Hypothalamus (tissue), 51 donors: ENCODE measurements around the gene FBXW4.
A peak's percentile ranks its signal among the peaks of the same experiment; 100 is the strongest.

Source experiments
- DNase-seq, 51 donors: peaks; one replicate each; lab custom pipeline; 2025; lab: John Stamatoyannopoulos, UW

Gene FBXW4

GRCh38 chr10:101694674-101695403 is at the start of gene FBXW4:
Gene FBXW4 (minus strand): TSS chr10:101695170. CDS start chr10:101695105, 65 bp downstream.
- DNase-seq, result peak in 45 of 51 donors; percentile 6 to 80 (median 50)

- no peak for DNase-seq
Measured at GRCh38 chr10:101744267-101744666, 49.3 kb upstream of the FBXW4 start.

GRCh38 chr10:101741938-101742337 is 47.0 kb upstream of the FBXW4 start:
- DNase-seq, result no peak

GRCh38 chr10:101736666-101737065 is 41.7 kb upstream of the FBXW4 start:
- no peak for DNase-seq

DNA sequence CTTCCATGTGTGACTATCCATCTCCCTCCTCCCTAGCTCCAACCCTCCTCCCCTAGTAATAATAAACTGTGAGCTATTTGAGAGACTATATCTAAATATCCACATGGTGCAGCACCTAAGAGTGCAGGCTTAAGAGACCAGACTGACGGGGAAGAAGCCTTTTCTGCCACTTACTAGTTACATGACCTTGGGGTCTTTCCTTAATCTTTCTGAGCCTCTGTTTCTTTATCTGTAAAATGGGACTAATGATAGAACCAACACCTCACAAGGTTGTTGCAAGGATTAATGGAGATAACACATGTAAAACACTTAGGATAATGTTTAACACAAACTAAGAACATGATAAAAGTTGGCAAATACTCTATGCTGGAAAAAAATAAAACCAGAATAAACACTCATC is 37.1 kb upstream of the FBXW4 start:
- no peak for DNase-seq

GRCh38 chr10:101726115-101726387 is 31.1 kb upstream of the FBXW4 start:
- DNase-seq, result no peak

DNA sequence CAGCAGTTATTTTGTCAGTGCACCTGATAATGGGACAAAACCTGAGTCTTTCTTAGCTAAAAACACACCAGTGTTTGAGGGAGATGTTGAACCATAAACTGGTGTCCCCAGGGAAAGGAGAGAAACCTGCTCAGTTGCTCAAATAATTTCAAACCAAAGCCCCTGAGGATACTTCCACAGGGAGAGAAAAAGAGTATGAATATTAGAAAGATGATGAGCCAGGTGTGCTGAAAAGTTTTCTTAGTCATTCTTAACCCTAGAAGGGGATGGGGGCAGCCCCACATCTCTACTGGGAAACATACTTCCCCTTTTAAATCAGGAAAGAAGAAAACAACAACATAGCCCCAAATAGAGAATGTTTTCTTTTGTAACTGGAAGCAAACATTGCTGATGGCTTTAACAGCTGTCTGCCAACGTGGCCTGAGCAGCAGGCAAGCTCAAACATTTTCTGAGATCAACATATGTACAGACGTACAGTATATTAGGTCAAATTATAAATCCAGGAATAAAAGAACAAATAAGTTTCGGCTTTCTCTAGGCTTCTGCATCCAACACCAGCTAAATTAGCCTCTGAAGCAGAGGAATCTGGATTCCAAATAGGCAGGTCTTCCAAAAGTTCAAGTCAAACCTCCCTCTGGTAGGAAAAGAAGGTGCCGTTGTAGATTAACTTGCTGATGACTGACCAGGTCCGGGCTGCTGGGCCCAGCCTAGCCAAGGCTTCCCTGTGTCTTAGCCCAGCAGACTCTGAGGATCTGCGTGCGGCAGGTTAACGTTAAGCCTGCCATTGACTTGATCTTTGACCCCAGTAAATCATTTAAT is 30.5 kb upstream of the FBXW4 start:
- DNase-seq, result no peak

- DNase-seq, result no peak
Measured at GRCh38 chr10:101724446-101724845, 29.5 kb upstream of the FBXW4 start.

DNA sequence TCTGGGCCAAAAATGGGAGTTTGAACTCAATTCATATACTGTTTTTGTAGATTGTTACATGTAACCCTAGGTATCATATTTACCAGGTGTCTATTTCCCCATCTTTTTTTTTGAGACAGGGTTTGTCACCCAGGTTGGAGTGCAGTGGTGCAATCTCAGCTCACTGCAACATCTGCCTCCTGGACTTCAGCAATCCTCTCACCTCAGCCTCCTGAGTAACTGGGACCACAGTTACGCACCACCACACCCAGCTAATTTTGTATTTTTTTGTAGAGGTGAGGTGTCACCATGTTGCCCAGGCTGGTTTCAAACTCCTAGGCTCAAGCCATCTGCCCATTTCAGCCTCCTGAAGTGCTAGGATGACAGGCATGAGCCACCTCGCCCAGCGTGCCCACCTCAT is 28.2 kb upstream of the FBXW4 start:
- DNase-seq, result no peak

DNA sequence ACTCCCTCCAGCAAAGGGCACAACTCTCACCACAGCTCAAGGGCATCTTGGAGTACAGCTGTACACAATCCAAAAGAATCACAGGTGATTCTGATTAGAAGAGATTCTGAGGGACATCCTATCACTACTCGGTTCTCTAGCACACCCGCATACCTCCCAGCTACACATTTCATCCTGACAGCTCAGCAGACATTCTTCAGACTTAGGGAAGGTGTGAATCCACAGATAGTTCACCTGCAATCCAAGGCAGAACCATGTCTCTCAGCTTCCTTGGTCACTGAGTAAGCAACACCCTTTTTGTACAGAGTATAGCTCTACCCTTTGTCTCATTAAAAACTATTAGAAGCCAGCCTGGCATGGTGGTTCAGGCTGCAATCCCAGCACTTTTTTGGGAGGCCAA is 26.8 kb upstream of the FBXW4 start:
- no peak for DNase-seq

DNA sequence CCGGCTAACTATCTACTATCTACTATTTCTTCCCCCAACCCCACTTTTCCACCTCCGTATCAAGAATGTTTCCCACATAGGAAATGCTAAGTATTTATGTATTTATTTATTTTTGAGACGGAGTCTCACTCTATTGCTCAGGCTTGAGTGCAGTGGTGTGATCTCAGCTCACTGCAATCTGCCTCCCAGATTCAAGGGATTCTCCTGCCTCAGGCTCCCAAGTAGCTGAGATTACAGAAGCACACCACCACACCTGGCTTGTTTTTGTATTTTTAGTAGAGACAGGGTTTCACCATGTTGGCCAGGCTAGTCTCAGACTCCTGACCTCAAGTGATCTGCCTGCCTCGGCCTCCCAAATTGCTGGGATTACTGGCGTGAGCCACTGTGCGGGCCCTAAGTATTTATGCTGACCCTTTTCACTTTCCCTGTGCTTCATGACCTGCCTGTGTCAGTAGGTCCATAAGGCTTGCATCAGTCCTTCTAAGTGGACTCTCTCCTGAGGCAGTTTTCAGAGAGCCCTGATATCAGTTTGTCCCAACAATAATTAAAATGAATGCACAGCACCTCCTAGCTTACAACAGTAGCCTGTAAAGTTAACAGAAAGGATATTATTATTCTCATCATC is 25.7 kb upstream of the FBXW4 start:
- DNase-seq, result no peak

- no peak for DNase-seq
Measured at GRCh38 chr10:101718690-101719275, 23.8 kb upstream of the FBXW4 start.

DNA sequence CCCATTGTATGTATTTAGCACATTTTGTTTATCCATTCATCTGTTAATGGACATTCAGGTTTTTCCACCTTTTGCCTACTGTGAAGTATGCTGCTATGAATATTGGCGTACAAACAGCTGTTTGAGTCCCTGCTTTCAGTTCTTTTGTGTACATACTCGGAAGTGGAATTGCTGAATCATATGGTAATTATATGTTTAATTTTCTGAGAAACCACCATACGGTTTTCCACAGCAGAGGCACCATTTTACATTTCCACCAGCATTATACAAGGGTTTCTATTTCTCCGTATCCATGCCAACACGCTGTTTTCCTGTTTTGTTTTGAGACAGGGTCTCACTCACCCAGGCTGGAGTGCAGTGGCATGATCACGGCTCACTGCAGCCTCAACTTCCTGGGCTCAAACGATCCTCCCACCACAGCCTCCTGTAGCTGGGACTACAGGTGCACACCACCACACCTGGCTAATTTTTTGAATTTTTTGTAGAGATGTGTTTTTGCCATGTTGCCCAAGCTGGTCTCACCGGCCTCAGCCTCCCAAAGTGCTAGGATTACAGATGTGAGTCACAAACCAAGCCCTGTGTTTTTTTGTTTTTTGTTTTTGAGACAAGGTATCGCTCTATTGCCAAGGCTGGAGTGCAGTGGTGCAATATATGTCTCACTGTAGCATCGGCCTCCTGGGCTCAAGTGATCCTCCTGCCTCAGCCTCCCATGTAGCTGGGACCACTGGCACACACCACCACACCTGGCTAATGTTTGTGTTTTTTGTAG is 22.1 kb upstream of the FBXW4 start:
- no peak for DNase-seq

DNA sequence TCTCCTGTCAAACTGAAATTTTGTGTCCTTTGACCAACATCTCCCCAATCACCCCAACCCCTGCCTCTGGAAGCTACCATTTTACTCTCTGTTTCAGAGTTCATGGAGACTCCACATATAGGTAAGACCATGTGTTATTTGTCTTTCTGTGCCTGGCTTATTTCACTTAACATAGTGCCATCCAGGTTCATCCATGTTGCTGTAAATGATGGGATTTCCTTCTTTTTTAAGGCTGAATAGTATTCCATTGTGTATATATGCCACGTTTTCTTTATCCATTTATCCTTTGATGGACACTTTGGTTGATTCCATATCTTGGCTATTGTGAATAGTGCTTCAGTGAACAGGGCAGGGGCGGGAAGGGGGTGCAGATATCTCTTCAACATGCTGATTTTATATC is 18.0 kb upstream of the FBXW4 start:
- no peak for DNase-seq

DNA sequence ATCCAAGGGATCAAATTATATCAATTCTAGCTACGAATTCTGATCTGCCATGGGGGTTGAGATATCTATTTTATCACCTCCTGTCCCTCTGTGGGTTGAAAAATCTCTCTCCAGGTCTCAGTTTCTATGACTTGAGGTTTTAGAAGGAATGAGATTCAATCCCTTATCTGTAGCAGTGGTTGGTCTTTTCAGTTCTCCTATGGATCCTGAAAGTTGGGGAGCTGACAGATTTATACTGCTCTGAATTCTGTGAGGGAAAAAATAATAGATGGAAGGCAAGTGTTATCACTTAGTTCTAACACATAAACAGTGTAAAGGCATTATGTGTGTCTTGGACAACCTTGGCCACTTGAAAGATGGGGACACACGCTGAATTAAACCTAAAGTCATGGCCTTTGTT is 15.8 kb upstream of the FBXW4 start:
- DNase-seq, result no peak

DNA sequence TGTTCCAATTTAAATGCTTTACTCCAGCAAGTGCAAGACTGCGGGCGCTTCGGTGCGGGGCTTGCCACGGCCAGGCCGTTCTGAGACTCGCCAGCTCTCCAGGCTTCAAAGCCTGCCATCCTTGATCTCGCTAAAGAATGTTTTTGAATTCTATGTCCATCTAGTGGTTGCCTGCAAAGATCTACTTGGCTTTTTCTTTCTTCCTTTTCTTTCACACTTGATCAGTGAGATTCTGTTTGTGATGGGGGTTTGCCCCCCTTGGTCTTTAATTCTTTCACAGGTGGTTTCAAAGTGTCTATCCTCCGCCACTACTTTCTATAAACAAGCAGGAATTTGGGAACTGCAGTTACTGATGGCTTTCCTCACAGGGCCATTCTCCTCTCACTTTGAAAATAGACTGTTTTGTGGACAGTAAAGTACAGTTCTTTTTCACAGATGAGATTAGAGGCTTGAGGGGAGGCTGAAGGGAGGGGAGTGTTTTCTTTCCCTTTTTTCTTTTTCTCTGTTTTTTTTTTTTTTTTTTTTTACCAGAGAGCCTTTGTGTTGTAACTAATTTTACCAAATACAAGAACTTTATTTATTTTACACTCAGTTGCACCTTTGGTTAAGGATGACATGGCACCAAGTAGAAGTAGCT is 15.2 kb upstream of the FBXW4 start:
- DNase-seq, result no peak

DNA sequence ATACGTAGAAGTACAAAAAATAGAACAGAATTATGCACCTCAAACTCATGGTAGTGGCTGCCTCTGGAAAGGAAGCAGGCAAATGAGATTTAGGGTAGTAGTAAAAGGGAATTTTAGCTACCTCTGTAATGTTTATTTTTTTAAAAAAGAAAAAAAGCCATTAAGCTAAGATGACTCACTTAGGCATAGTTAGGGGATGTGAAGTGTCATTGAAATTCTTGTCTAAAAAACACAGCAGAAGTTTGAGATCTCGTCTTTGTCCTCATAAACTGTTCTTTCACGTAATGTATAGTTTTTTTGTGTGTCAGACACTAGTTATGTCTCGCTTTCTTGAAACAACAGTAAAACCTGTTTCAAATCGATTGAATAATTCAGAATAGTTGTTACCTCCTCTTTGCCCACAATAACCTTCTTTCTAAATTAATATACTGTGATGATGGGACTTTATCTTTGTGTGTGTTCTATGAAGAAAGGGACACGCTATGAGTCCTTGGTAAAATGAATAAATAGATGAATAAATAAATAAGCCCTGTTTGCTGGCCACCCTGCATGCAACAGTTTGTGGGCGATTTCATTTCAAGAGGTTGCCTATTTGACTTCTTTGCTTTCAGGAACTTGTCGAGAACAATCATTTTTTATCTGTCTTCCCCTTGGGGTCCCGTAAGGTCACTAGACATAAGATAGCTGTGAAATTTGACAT is 14.5 kb upstream of the FBXW4 start:
- DNase-seq, result no peak

GRCh38 chr10:101708870-101709269 is 13.9 kb upstream of the FBXW4 start:
- DNase-seq, result no peak

DNA sequence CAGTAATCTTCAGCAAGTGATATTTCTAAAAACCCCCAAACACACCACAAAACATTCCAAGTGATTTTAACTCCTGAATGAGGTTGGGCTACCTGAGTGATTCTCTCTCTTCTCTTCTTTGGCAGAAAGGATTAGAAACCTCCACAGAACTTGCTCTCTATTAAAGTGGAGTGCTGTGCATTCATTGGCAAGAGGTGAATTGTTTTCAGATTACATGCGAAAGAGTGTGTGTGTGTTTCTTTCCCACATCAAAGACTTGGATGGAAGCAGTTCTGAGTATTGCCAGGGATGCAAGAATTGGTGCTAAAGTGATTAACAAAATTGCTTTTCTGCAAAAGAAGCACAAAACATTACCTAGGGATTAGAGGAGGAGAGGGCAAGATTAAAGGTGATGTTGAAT is 13.1 kb upstream of the FBXW4 start:
- no peak for DNase-seq

DNA sequence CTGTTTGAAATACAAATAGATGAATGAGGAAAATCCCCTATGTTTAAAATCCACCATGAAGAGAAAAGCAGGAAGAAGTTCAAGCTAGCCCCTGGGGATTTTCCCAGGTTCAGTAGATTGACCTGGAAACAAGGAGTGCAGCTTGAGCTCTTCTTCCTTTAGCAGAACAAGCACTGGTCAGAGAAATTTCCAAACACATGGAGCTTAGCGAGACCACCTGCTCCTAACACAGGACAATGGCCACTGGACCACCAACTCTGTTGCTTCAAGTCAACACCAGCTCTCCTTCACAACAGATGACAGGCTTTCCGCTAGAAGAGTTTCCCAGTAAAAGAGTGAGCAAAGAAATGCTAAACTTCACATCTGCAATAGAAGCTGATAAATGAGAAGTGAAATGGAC is 9.4 kb upstream of the FBXW4 start:
- DNase-seq, result no peak
